DMS79 treated with DMSO at 0.1 percent for 48 hours (cell line): ENCODE results near the gene ST6GALNAC3.
A peak's percentile ranks its signal among the peaks of the same experiment; 100 is the strongest.

Experiments
- DNase-seq: peaks from one replicate; lab custom pipeline; 2025; lab: John Stamatoyannopoulos, UW

The ST6GALNAC3 gene

DNA sequence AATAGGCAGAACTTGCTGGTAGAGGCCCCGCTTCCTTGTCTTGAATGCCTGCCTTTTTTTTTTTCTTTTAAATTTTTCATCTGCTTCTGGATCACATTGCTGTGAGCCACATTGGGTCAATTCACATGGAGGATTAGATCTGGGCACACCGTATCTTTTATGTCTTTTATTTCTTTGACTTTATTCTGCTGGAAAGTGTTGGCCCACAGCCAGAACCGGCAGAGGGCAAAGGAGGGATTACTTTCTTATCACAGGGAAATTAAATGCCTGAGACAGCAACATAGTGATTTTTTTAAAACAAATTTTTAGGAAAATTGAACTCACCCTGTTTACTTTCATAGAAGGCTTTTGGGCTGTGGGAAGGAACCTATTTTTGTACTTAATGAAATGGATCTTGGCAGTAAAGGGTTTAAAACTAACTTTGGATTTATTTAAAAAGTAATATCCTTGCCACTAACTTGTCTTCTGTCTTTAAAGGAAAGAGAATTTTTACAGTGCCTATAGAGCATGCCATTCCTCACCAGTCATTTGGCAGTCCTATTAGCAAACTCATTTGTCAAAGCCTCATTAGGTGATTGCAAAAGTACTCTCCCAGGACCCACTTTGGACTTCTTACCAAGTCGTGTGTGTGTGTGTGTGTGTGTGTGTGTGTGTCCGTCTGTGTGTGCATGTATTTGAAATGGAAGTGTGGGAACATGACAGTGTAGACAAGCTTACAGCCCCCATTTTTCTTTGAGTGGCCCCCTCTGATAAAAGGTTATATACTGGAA lies 68.4 kb downstream of the ST6GALNAC3 start:
- no peak for DNase-seq

GRCh38 chr1:76144247-76144646 lies 69.7 kb downstream of the ST6GALNAC3 start:
- no peak for DNase-seq

GRCh38 chr1:76145332-76145731 lies 70.8 kb downstream of the ST6GALNAC3 start:
- no peak for DNase-seq

DNA sequence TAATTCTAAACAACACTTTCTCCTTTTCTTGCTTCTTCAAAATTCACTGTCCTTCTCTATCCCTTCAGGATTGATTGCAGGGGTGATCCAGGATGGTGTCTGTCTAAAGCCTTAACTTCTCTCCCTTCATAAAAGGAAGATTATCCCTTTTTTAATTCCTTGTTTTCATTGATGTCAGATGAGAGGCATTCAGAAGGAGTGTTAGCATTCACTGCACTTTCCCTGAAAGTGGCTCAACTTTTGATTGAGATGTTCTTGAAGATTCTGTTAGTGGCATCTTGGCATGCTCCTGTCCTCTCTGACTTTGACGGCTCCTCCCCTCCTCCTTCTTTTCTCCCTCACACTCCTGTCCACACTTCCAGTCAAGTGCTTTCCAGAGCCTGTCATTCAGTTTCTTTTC lies 71.6 kb downstream of the ST6GALNAC3 start:
- DNase-seq = no peak

DNA sequence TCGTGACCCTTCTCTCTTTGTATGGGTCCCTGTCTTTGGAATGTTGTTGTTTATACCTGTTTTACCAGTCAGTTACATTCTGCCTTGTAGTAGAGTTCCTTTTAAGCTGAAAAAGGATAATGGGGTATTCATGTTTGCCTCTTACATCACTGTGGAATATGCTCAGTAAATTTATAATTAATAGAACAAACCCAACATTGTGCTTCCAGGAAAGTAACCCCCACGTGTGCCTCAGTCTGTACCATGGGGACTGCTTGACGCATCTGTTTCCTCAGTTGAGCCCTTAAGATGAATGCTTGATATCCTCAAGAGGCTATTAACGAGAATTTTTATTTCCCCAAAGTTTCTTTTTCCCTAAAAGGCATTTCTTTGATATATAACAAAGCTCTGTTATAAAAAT lies 73.4 kb downstream of the ST6GALNAC3 start:
- no peak for DNase-seq

- no peak for DNase-seq
Observed at GRCh38 chr1:76148460-76148859, 73.9 kb downstream of the ST6GALNAC3 start.

- no peak for DNase-seq
Observed at GRCh38 chr1:76153841-76154205, 79.3 kb downstream of the ST6GALNAC3 start.

- DNase-seq = peak; percentile 65
Observed at GRCh38 chr1:76154206-76154956, 79.8 kb downstream of the ST6GALNAC3 start.

GRCh38 chr1:76156987-76157386 lies 82.4 kb downstream of the ST6GALNAC3 start:
- DNase-seq = no peak

GRCh38 chr1:76158126-76158525 lies 83.6 kb downstream of the ST6GALNAC3 start:
- DNase-seq = no peak

GRCh38 chr1:76160225-76160624 lies 85.7 kb downstream of the ST6GALNAC3 start:
- no peak for DNase-seq

GRCh38 chr1:76161451-76161850 lies 86.9 kb downstream of the ST6GALNAC3 start:
- no peak for DNase-seq

GRCh38 chr1:76162254-76162653 lies 87.7 kb downstream of the ST6GALNAC3 start:
- DNase-seq = no peak

- DNase-seq = no peak
Observed at GRCh38 chr1:76164165-76164564, 89.6 kb downstream of the ST6GALNAC3 start.

DNA sequence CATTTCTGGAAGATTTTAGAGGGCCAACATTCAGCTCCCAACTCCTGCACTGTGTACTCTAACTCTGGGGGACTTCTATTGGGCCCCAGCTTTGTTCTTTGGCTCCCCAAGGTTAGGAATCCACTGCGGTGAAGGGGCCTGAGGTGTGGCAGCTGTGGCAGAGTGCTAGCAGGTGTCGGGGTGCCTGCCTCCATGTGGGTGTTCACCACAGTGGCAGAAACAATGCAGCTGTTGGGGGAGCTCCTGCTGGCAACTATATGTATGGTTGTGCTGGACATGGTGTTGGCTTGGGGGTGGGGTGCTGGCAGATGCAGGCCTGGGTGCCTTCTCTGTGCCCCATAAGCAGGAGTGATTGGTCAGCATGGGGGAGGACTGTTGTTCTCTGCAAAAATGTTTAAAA lies 95.5 kb downstream of the ST6GALNAC3 start:
- DNase-seq = no peak

- DNase-seq = no peak
Observed at GRCh38 chr1:76170513-76170912, 96.0 kb downstream of the ST6GALNAC3 start.

GRCh38 chr1:76176000-76176399 lies 101.5 kb downstream of the ST6GALNAC3 start:
- no peak for DNase-seq

DNA sequence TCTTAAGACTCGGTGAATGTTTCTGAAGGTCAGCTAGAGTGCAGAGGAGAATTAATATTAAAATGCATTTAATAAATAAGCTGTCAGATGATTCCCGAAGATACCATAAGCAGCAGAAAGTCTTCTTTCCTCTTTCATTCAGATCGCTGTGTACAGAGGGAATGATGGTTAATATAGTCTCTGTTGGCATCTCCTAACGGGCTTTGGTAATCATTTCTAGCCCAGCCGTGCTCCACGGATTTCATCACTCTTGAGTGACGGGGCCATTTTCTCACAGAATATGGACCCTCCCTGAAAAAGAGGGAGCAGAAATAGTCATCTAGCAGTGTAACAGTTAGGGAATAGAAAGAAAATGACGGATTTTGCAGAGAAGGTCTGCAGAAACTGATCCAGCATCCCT lies 103.1 kb downstream of the ST6GALNAC3 start:
- no peak for DNase-seq

GRCh38 chr1:76179219-76179698 lies 104.7 kb downstream of the ST6GALNAC3 start:
- no peak for DNase-seq

DNA sequence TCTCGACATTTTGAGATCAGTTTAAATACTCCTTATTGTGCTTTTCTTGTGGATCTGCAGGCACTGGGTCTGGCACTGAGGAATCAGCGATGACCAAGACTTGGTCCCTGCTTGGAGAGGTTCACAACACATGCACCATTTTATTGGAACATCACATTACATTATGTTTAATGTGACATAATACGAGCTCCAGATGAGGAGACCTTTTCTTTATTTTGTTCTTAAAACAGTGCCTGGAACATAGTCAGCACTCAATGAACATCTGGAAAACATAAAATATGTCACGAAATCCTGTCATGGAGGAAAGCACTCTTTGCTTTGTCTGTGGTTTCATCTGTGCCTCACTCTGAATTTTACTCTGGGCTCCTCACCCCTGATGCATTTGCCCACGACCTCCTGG lies 110.7 kb downstream of the ST6GALNAC3 start:
- no peak for DNase-seq

DNA sequence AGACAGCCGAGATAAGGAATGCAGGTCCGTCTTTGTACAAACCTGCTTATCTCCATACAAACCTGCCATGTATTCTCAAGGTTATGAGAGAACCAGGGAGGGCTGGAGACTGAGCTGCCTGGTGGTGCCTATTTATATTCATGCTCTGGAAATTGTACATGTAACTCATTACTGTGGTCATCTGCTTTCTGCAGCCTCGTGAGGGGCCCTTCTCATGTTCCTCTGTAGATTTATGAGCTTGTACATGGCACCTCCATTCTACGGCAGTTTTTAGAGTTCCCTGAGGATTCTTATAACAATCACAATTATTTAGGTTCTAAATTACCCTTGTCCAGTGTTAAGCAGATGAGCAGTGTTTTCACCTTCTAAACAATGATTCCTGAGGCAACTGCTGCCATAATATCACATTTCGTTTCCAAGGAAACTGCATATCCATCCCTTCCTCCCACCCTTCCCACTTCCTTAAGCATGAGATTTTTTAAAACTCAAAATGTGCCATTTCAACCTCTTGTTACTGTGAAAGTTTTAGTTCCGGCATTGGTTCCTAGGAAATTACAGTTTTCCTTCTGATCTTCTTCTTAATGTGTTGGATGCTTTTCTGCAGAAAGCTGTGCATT lies 112.1 kb downstream of the ST6GALNAC3 start:
- DNase-seq = no peak

DNA sequence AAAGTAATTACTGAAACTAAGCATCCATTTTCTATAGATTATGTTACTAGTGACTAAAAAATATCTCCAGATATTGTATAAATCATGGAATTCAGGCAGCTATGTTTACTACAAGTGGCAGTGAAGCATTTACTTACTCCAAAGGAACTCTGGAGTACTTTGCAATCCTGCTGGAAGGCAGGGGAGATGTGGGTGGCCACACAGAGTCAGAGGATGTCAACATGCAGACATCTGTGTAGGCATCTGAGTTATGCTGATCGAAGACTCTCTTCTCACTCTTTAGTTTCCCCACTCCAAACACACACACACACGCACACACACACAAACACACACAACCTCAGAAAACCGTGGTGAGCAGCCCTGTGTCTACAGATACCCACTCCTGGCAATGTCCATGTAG lies 112.9 kb downstream of the ST6GALNAC3 start:
- no peak for DNase-seq

- DNase-seq = no peak
Observed at GRCh38 chr1:76189310-76189709, 114.8 kb downstream of the ST6GALNAC3 start.
